ENCODE results near the gene WDR75.

- no peak for TF ChIP-seq CTCF (conservative IDR thresholded peaks at IDR 0.05)
- TF ChIP-seq ZFX (IDR thresholded peaks at IDR 0.05), result no peak
These were observed 39.8 kb downstream of the WDR75 start for GRCh38 chr2:189481071-189481470.
